Activated naive CD4-positive, alpha-beta T cell treated with anti-CD3 and anti-CD28 coated beads for 36 hours (primary cell): Measurements from ENCODE around the gene PPFIA3. TPM values are rescaled to one million over a fixed set of nuclear protein-coding genes. Genes with fewer than 3 reads are reported as not detected.

Experiments used
- CTCF ChIA-PET: fragments of 350-600 bp; sonication (Branson Sonifier 250); formaldehyde crosslinking; loops from one replicate; lab custom pipeline; 2021; ENCODE audit warnings: antibody characterized with exemption; lab: Charles Lee
- DNase-seq: peaks from one replicate; pipeline ENCODE4 v3.0.0-alpha.2; 2020
- H3K27ac Mint-ChIP-seq: one replicate; pipeline ENCODE4 v1.8.0; 2021; ENCODE audit warnings: mild to moderate bottlenecking, mixed read lengths
- H3K27me3 Mint-ChIP-seq: one replicate; pipeline ENCODE4 v1.8.0; 2021; ENCODE audit warnings: low read depth, mixed read lengths
- H3K36me3 Mint-ChIP-seq: one replicate; pipeline ENCODE4 v1.8.0; 2021; ENCODE audit warnings: low read depth, mixed read lengths
- H3K4me1 Mint-ChIP-seq: one replicate; pipeline ENCODE4 v1.8.0; 2021; ENCODE audit warnings: low read depth, mixed read lengths
- H3K4me3 Mint-ChIP-seq: one replicate; pipeline ENCODE4 v1.8.0; 2021; ENCODE audit warnings: mild to moderate bottlenecking, moderate library complexity, mixed read lengths
- H3K9me3 Mint-ChIP-seq: one replicate; pipeline ENCODE4 v1.8.0; 2021; ENCODE audit warnings: mixed read lengths
- intact Hi-C: fragments of 100-400 bp; cut with micrococcal nuclease; formaldehyde crosslinking; loops from one replicate; pipeline ENCODE4 v1.15.1; 2023
- total RNA-seq, 2 experiments: library from RNA; stranded (reverse); gene quantifications; one replicate each; pipeline ENCODE4 v1.2.3, GENCODE V29; 2021

Gene PPFIA3
- total RNA-seq, 2 experiments from 2014 or later = 4.6 to 4.9 TPM

DNA sequence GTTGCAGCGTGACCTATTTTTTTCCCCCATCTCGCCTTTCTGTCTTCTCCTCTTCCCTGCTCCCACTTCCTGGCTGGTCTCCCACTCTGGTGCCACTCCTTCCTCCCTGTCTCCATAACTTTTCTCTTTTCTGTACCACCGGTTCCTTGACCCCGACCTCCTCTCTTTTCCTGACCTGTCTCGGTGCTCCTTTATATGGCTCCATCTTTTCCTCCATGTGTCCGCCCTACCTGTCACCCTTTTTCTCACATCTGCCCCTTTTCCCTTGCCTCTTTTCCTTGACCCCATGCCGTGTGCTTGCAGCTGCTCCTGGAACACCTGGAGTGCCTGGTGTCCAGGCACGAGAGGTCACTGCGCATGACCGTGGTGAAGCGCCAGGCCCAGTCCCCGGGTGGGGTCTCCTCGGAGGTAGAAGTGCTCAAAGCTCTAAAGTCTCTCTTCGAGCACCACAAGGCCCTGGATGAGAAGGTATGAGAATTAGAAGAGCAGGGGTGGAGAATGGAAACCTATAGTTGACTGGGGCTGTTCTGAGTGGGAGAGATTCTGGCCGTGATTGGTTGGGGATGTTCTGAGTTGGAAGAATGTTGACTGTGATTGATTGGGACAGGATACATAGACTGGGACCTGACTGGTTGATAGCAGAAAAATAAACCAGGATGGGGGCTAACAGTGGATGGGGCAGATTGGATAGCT lies 9.3 kb downstream of the PPFIA3 start:
- peak overlapping the region; percentile 94 for H3K4me3 Mint-ChIP-seq
- no peak for DNase-seq
- H3K36me3 Mint-ChIP-seq = no peaks in the 10 kb centered on the region
- peaks cover 23% of the 10 kb centered on the region for H3K4me1 Mint-ChIP-seq
- no peak overlapping the region for H3K27ac Mint-ChIP-seq
- H3K27me3 Mint-ChIP-seq = peaks cover 3% of the 10 kb centered on the region
- intact Hi-C loops = loop anchor here (1.0 kb wide), 2 partner anchors 9 to 43 kb away; partner anchors contain the start of genes C19orf73, PPFIA3 and SNRNP70
- no peaks in the 10 kb centered on the region for H3K9me3 Mint-ChIP-seq
- CTCF ChIA-PET = interaction anchor here (0.8 to 2.0 kb wide), 5 partner anchors 15 to 349 kb away, joined by 3 to 8 read pairs (median 3); partner anchors contain the start of genes GYS1 and RUVBL2

- Mint-ChIP-seq H3K9me3 (no peaks in the 10 kb centered on the region), H3K27ac (no peak overlapping the region), H3K27me3 (peaks cover 5% of the 10 kb centered on the region), H3K4me3 (no peak overlapping the region), H3K4me1 (peaks cover 27% of the 10 kb centered on the region), H3K36me3 (peaks cover 1% of the 10 kb centered on the region)
- no peak for DNase-seq
- intact Hi-C loops = no loop called here
- CTCF ChIA-PET = interaction anchor here (0.8 to 2.0 kb wide), 2 partner anchors 15 to 18 kb away, joined by 3 to 8 read pairs; no protein-coding TSS in a partner anchor
Observed at GRCh38 chr19:49129238-49129583, 9.9 kb downstream of the PPFIA3 start.

DNA sequence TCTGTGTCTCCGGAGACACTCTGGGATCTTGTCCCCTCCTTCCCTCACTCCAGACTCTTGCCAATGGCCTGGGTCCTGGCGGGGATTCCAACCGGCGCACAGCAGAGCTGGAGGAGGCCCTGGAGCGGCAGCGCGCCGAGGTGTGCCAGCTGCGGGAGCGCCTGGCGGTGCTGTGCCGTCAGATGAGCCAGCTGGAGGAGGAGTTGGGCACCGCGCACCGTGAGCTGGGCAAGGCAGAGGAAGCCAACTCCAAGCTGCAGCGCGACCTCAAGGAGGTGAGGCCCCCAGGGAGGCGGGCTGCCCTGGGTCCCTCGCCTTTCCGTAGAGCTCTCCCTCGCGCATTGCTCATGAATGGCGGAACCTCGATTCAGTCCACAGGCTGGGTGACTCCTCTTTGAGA lies 11.0 kb downstream of the PPFIA3 start:
- DNase-seq = no peak
- Mint-ChIP-seq H3K27ac (no peak overlapping the region), H3K36me3 (peaks cover 1% of the 10 kb centered on the region), H3K9me3 (no peaks in the 10 kb centered on the region), H3K4me3 (no peak overlapping the region), H3K27me3 (peaks cover 5% of the 10 kb centered on the region), H3K4me1 (peaks cover 30% of the 10 kb centered on the region)
- CTCF ChIA-PET = interaction anchor here (0.6 to 2.0 kb wide), 6 partner anchors 14 to 424 kb away, joined by 3 to 8 read pairs (median 4); partner anchors contain the start of gene LIN7B
- intact Hi-C loops = no loop called here

GRCh38 chr19:49132974-49133609 lies 13.7 kb downstream of the PPFIA3 start:
- intact Hi-C loops = no loop called here
- CTCF ChIA-PET = interaction anchor here (0.6 to 2.8 kb wide), 2 partner anchors 13 to 33 kb away, joined by 3 to 8 read pairs; no protein-coding TSS in a partner anchor

DNA sequence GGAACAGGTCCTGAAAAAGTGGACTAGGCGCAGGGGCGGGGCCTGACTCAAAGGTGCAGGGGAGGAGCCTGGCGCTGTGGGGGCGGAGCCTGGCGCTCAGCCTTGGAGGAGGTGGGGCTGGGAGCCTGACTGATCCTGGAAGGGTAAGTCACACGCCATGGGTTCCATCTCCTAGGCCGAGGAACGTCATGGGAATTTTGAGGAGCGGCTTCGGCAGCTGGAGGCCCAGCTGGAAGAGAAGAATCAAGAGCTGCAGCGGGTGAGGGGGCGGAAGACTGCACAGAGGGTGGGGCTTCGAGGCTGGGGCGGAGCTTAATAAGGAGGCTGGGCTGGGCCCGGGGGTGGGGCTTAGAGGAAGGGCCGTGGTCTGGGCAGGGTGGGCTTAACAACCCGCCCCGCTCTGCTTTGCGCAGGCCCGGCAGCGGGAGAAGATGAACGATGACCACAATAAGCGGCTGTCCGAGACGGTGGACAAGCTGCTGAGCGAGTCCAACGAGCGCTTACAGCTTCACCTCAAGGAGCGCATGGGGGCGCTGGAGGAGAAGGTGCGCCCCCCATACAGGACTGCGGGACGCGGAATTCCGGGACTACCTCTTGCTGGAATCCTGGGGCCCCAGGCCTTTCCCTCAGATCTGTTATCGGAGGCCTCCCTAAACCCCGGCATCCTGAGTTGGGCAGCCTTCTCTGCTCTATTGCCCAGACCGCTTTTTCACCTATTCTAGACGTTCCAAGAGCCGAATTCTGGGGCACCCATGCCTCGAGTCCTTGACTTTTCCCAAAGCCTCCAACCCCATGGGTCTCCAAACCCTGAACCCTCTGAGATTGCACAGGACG lies 14.5 kb downstream of the PPFIA3 start:
- H3K4me3 Mint-ChIP-seq = peak overlapping the region; percentile 70
- intact Hi-C loops = no loop called here

More at GRCh38 chr19:49132974-49133609, 13.7 kb downstream of the PPFIA3 start:
- Mint-ChIP-seq H3K27ac (no peak overlapping the region), H3K27me3 (peaks cover 5% of the 10 kb centered on the region), H3K9me3 (no peaks in the 10 kb centered on the region), H3K36me3 (peaks cover 3% of the 10 kb centered on the region), H3K4me3 (peak overlapping the region; percentile 70), H3K4me1 (peaks cover 29% of the 10 kb centered on the region)
- no peak for DNase-seq

GRCh38 chr19:49135686-49136085 lies 16.3 kb downstream of the PPFIA3 start:
- intact Hi-C loops = no loop called here
- Mint-ChIP-seq H3K9me3 (no peaks in the 10 kb centered on the region), H3K27ac (no peak overlapping the region), H3K27me3 (peaks cover 5% of the 10 kb centered on the region), H3K36me3 (peaks cover 3% of the 10 kb centered on the region), H3K4me3 (no peak overlapping the region), H3K4me1 (peaks cover 20% of the 10 kb centered on the region)
- CTCF ChIA-PET = interaction anchor here (1.1 kb wide), 1 partner anchor 22 kb away, joined by 3 read pairs; no protein-coding TSS in a partner anchor
- DNase-seq = no peak

More for the DNA sequence above, 14.5 kb downstream of the PPFIA3 start:
- Mint-ChIP-seq H3K27ac (no peak overlapping the region), H3K27me3 (peaks cover 5% of the 10 kb centered on the region), H3K4me1 (peaks cover 22% of the 10 kb centered on the region), H3K36me3 (peaks cover 3% of the 10 kb centered on the region), H3K9me3 (no peaks in the 10 kb centered on the region)
- CTCF ChIA-PET = interaction anchor here (0.6 to 2.8 kb wide), 4 partner anchors 13 to 482 kb away, joined by 3 to 8 read pairs (median 6); no protein-coding TSS in a partner anchor
- peak; percentile 78 for DNase-seq

DNA sequence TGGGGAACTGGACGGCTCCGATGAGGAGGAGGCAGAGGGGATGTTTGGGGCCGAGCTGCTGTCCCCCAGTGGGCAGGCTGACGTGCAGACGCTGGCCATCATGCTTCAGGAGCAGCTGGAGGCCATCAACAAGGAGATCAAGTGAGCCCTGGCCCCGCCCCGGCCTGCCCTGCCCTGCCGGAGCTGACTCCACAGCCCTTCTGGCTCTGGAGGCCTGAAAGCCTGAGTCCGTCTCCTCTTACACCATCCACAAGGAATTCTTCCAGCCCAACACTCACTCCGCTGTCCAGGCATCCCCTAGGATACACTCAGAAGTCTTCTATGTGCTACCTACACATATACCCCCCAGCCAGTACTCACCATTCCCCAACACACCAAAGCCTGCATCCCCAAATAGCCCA lies 17.4 kb downstream of the PPFIA3 start:
- CTCF ChIA-PET = interaction anchor here (0.9 kb wide), 1 partner anchor 11 kb away, joined by 3 read pairs; no protein-coding TSS in a partner anchor

DNA sequence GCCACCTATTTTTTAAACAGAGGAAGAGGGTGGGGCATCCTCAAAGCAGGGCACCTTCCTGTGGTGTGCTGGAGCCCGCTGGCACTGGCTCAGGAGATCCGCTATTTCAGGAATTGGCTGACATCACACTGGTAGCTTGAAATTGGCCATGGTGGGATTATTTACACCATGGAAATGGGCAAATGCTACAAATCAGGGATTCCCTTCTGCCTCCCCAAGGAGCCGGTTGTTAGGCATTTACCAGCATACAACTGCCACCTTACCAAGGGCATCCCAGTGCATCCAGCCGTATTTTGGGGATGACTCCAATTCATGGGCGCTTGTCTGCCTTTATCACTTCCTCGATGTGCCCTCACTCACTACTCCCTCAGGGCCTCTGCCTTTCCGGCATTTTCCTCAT lies 21.6 kb downstream of the PPFIA3 start:
- Mint-ChIP-seq H3K27me3 (peaks cover 12% of the 10 kb centered on the region), H3K27ac (no peak overlapping the region), H3K4me1 (peaks cover 16% of the 10 kb centered on the region), H3K36me3 (peaks cover 2% of the 10 kb centered on the region), H3K9me3 (no peaks in the 10 kb centered on the region), H3K4me3 (no peak overlapping the region)
- intact Hi-C loops = no loop called here
- CTCF ChIA-PET = interaction anchor here (0.8 to 0.9 kb wide), 2 partner anchors 35 to 43 kb away, joined by 3 read pairs; no protein-coding TSS in a partner anchor
- no peak for DNase-seq

More for the DNA sequence above, 17.4 kb downstream of the PPFIA3 start:
- peaks cover 5% of the 10 kb centered on the region for H3K27me3 Mint-ChIP-seq
- H3K4me3 Mint-ChIP-seq = no peak overlapping the region
- no peaks in the 10 kb centered on the region for H3K9me3 Mint-ChIP-seq
- H3K36me3 Mint-ChIP-seq = peaks cover 3% of the 10 kb centered on the region
- no peak for DNase-seq
- H3K27ac Mint-ChIP-seq = no peak overlapping the region
- intact Hi-C loops = no loop called here
- H3K4me1 Mint-ChIP-seq = peaks cover 20% of the 10 kb centered on the region

DNA sequence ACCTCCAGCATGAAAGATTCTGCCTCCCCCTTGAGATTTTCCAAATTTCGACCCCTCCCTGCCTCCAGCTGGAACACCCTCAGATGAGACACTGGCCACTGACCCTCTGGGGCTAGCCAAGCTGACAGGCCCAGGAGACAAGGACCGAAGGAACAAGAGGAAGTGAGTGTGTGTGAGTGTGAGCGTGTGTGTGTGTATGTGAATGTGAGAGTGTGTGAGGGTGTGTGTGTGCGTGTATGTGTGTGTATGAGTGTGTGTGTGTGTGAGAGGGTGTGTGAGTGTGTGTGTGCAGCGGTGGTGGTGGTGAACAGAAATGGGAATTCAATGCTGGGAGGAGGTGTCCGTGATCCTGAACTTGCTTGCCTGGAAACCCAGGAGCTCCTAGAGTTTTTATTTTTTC lies 22.0 kb downstream of the PPFIA3 start:
- CTCF ChIA-PET = interaction anchor here (0.7 to 0.9 kb wide), 3 partner anchors 35 to 44 kb away, joined by 3 to 5 read pairs (median 3); no protein-coding TSS in a partner anchor
- Mint-ChIP-seq H3K36me3 (peaks cover 2% of the 10 kb centered on the region), H3K9me3 (no peaks in the 10 kb centered on the region), H3K27me3 (peaks cover 14% of the 10 kb centered on the region), H3K27ac (no peak overlapping the region), H3K4me3 (no peak overlapping the region), H3K4me1 (peaks cover 14% of the 10 kb centered on the region)
- intact Hi-C loops = no loop called here
- DNase-seq = no peak

GRCh38 chr19:49142866-49143335 lies 23.6 kb downstream of the PPFIA3 start:
- no peaks in the 10 kb centered on the region for H3K9me3 Mint-ChIP-seq
- H3K27me3 Mint-ChIP-seq = peaks cover 25% of the 10 kb centered on the region
- H3K4me1 Mint-ChIP-seq = peaks cover 14% of the 10 kb centered on the region
- peak overlapping the region; percentile 67 for H3K4me3 Mint-ChIP-seq
- CTCF ChIA-PET = interaction anchor here (0.7 to 3.2 kb wide), 3 partner anchors 45 to 150 kb away, joined by 3 to 9 read pairs (median 4); partner anchors contain the start of genes GYS1 and RUVBL2
- intact Hi-C loops = no loop called here
- DNase-seq = peak; percentile 80
- no peak overlapping the region for H3K27ac Mint-ChIP-seq
- H3K36me3 Mint-ChIP-seq = no peaks in the 10 kb centered on the region

DNA sequence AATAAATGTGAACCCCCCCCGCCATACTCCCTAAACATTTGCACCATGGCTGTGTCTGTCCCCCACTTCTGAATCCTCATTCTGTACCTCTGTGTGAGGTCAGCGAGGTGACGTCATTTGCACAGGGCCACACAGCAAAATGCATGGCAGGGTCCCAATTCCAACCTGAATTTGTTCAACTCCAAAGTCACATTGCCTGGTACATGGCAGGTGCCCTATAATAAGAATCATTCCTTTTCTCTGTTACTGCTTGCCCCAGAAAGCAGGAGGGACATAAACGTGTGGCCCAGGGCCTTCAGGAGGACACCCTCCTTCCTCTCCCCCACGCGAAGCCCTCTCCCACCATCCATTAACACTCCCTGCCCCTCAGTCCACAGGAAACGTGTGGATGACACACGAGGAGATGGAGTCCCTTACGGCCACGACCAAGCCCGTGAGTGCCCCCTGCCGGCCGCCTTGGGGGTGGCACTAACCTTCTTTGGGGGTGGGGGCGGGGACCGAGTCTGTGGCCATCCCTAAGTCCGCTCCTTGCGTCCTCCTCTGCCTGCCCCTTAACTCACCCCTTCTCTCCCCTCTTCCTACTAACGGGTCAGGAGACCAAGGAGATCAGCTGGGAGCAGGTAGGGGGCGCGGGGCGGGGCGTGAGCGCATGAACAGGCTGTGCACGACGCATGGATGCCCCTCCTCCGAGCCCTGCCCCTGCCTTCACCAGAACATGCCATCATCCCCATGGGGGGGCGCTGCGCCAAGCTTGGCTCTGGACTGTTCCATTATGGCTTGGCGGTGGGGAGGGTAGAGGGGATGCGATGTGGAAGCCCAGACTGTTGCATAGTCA lies 26.4 kb downstream of the PPFIA3 start:
- H3K9me3 Mint-ChIP-seq = no peaks in the 10 kb centered on the region
- H3K4me1 Mint-ChIP-seq = peaks cover 29% of the 10 kb centered on the region
- CTCF ChIA-PET = interaction anchor here (0.5 to 3.2 kb wide), 17 partner anchors 12 to 189 kb away, joined by 3 to 11 read pairs (median 3); partner anchors contain the start of genes GYS1 and RUVBL2
- no peaks in the 10 kb centered on the region for H3K36me3 Mint-ChIP-seq
- DNase-seq = peak; percentile 86
- intact Hi-C loops = loop anchor here (1.0 to 5.0 kb wide), 3 partner anchors 48 to 88 kb away; partner anchors contain the start of gene CGB7
- no peak overlapping the region for H3K27ac Mint-ChIP-seq
- H3K4me3 Mint-ChIP-seq = peak overlapping the region; percentile 19
- peaks cover 49% of the 10 kb centered on the region for H3K27me3 Mint-ChIP-seq
